ENCODE results near the gene PSEN2. TPM values are rescaled to one million over a fixed set of nuclear protein-coding genes. Genes with fewer than 3 reads are reported as not detected.

The PSEN2 gene
- total RNA-seq, 1 donor from 2014 or later = 18.8 TPM

DNA sequence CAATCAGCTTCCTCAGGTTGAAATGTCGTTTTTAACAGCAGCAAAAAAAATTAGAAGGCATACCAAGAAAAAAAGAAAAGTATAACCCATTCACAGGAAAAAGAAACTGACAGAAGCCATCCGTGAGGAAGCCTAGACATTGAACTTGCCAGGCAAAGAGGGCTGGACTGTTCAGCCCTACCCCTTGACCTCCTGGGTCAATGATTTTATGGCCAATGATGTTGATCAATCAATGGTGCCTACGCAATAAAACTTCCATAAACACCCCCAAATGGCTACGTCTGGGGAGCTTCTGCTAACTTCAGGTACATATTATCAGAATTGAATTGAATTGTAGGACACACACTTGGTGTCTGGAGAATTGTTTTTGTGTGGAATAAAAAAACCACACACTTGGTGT, 4.8 kb upstream of the PSEN2 start:
- H3K36me3 Mint-ChIP-seq (ENCODE audit: unreplicated experiment) = no peaks in the 10 kb centered on the region
- DNase-seq (ENCODE audit: extremely low spot score, unreplicated experiment) = no peak
- TF ChIP-seq, protein P1, sequence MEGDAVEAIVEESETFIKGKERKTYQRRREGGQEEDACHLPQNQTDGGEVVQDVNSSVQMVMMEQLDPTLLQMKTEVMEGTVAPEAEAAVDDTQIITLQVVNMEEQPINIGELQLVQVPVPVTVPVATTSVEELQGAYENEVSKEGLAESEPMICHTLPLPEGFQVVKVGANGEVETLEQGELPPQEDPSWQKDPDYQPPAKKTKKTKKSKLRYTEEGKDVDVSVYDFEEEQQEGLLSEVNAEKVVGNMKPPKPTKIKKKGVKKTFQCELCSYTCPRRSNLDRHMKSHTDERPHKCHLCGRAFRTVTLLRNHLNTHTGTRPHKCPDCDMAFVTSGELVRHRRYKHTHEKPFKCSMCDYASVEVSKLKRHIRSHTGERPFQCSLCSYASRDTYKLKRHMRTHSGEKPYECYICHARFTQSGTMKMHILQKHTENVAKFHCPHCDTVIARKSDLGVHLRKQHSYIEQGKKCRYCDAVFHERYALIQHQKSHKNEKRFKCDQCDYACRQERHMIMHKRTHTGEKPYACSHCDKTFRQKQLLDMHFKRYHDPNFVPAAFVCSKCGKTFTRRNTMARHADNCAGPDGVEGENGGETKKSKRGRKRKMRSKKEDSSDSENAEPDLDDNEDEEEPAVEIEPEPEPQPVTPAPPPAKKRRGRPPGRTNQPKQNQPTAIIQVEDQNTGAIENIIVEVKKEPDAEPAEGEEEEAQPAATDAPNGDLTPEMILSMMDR (IDR thresholded peaks at IDR 0.05) = no peak
- no peaks in the 10 kb centered on the region for H3K9me3 Mint-ChIP-seq (ENCODE audit: unreplicated experiment)
- H3K4me3 Mint-ChIP-seq (ENCODE audit: unreplicated experiment) = no peak overlapping the region
- H3K27me3 Mint-ChIP-seq (ENCODE audit: unreplicated experiment) = no peaks in the 10 kb centered on the region
- no peak overlapping the region for H3K27ac Mint-ChIP-seq (ENCODE audit: unreplicated experiment)
- peaks cover 4% of the 10 kb centered on the region for H3K4me1 Mint-ChIP-seq (ENCODE audit: unreplicated experiment)

DNA sequence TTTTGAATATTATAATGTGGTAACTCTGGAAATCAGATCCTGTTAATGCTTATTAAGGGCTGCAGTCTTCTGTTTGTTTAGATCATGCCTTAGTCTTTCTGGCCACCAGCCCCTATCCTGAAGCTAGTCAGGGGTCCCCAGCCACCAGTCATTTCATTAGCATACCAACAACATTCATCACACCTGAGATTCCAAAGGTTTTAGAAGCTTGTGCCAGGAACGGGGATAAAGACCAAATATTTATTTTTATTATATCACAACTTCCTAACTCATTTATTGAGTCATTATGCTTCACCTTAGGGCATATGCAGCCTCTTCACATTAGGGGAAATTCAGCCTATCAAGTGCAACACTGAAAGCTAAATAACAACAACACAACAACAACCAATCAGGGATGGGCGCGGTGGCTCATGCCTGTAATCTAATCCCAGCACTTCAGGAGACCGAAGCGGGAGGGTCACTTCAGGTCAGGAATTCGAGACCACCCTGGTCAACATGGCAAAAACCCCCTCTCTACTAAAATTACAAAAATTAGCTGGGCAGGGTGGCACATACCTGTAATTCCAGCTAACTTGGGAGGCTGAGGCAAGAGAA, 2.9 kb upstream of the PSEN2 start:
- Mint-ChIP-seq H3K9me3 (ENCODE audit: unreplicated experiment) (no peaks in the 10 kb centered on the region), H3K4me1 (ENCODE audit: unreplicated experiment) (peaks cover 15% of the 10 kb centered on the region), H3K27me3 (ENCODE audit: unreplicated experiment) (no peaks in the 10 kb centered on the region), H3K36me3 (ENCODE audit: unreplicated experiment) (no peaks in the 10 kb centered on the region), H3K27ac (ENCODE audit: unreplicated experiment) (no peak overlapping the region), H3K4me3 (ENCODE audit: unreplicated experiment) (no peak overlapping the region)
- DNase-seq (ENCODE audit: extremely low spot score, unreplicated experiment) = no peak
- TF ChIP-seq, protein P1 (IDR thresholded peaks at IDR 0.05) = no peak

DNA sequence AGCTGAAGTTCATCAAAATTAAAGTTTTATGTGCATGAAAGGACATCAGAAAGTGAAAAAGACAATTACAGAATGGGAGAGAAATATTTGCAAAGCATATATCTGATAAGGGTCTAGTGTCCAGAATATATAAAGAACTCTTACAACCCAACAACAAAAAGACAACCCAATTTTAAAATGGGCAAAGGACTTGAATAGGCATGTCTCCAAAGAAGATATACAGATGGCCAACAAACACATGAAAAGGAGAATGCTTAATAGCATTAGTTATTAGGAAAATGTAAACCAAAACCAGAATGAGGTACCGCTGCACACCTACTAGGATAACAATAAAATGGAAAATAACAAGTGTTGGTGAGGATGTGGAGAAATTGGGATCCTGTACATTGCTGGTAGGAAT, 1.7 kb upstream of the PSEN2 start:
- TF ChIP-seq, protein P1 (IDR thresholded peaks at IDR 0.05) = no peak
- H3K4me1 Mint-ChIP-seq (ENCODE audit: unreplicated experiment) = peaks cover 16% of the 10 kb centered on the region
- no peak for DNase-seq (ENCODE audit: extremely low spot score, unreplicated experiment)
- H3K27me3 Mint-ChIP-seq (ENCODE audit: unreplicated experiment) = no peaks in the 10 kb centered on the region
- H3K4me3 Mint-ChIP-seq (ENCODE audit: unreplicated experiment) = no peak overlapping the region
- H3K9me3 Mint-ChIP-seq (ENCODE audit: unreplicated experiment) = no peaks in the 10 kb centered on the region
- H3K27ac Mint-ChIP-seq (ENCODE audit: unreplicated experiment) = no peak overlapping the region
- H3K36me3 Mint-ChIP-seq (ENCODE audit: unreplicated experiment) = no peaks in the 10 kb centered on the region

DNA sequence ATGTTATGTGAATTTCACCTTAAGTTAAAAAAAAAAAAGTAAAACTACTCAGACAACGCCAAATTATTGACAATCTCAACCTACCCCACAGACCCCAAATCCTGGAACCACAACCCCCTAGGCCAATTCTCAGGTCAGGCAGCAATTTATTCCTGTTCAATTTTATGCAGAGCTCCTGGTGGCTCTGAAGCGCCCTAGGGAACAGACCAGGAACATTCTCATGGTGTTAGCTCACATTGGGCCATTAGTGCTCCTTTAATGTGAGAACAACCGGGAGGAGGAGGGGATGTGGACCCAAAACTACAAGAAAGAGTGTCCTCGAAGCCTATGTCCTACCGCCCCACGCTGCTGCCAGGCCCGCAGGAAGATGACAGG, 403 bp upstream of the PSEN2 start:
- H3K27me3 Mint-ChIP-seq (ENCODE audit: unreplicated experiment) = no peaks in the 10 kb centered on the region
- no peak for DNase-seq (ENCODE audit: extremely low spot score, unreplicated experiment)
- peak overlapping the region; percentile 69 for H3K27ac Mint-ChIP-seq (ENCODE audit: unreplicated experiment)
- TF ChIP-seq, protein P1 (IDR thresholded peaks at IDR 0.05) = no peak
- peaks cover under 1% of the 10 kb centered on the region for H3K36me3 Mint-ChIP-seq (ENCODE audit: unreplicated experiment)
- peaks cover 16% of the 10 kb centered on the region for H3K4me1 Mint-ChIP-seq (ENCODE audit: unreplicated experiment)
- peak overlapping the region; percentile 78 for H3K4me3 Mint-ChIP-seq (ENCODE audit: unreplicated experiment)
- no peaks in the 10 kb centered on the region for H3K9me3 Mint-ChIP-seq (ENCODE audit: unreplicated experiment)

DNA sequence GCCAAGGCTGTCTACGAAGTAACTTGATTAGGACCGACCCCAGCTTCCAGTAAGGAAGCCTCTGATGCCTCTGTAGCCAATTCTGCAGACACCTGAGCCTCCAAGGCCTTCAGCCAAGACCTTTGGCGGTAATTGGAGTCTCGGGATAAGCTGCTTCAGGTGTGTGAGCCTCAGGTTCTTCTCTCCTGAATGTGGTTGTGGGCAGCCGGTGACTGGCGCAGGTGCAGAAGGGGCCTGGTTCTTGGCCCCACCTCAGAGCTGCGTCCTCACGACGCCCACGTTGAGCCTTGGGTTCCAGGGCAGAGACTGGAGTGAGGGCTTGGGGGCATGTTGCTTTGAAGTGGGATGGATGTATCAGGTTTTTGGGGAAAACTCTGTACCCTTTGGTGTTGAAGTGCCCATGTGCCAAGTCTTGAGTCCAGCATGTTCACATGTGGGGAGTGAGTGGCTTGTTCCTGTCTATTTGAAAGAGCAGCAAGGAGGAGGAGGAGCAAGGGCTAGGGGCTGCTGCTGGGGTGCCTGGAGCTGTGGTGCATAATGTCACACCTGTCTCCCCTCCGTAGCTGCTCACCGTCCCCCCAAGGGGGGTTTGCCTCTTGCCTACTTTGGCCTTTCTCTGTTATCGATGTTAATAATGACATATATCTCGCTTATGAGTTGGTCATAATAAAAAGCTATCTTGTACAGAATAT, 1.4 kb downstream of the PSEN2 start:
- peak overlapping the region; percentile 81 for H3K4me3 Mint-ChIP-seq (ENCODE audit: unreplicated experiment)
- TF ChIP-seq, protein P1 (IDR thresholded peaks at IDR 0.05) = no peak

More for the DNA sequence above, 1.4 kb downstream of the PSEN2 start:
- H3K36me3 Mint-ChIP-seq (ENCODE audit: unreplicated experiment) = peaks cover 5% of the 10 kb centered on the region
- peaks cover 16% of the 10 kb centered on the region for H3K4me1 Mint-ChIP-seq (ENCODE audit: unreplicated experiment)
- H3K27me3 Mint-ChIP-seq (ENCODE audit: unreplicated experiment) = no peaks in the 10 kb centered on the region
- H3K9me3 Mint-ChIP-seq (ENCODE audit: unreplicated experiment) = no peaks in the 10 kb centered on the region
- no peak overlapping the region for H3K27ac Mint-ChIP-seq (ENCODE audit: unreplicated experiment)
- no peak for DNase-seq (ENCODE audit: extremely low spot score, unreplicated experiment)
